Prostate gland (tissue), 2 donors: ENCODE results near the gene TATDN3.

Experiments used
- POLR2AphosphoS5 ChIP-seq: sonication (generic); formaldehyde crosslinking; IDR thresholded peaks from one replicate; pipeline ENCODE4 v1.6.1; 2017; ENCODE audit warnings: antibody characterized with exemption
- TF ChIP-seq, protein P1 (sequence below), 4 experiments: fragments of 200-600 bp in 2 of 4; fragments of 450-650 bp in 2 of 4; sonication (generic) in 2 of 4; IDR thresholded peaks; 1 replicate in 3 of 4; 2 replicates in 1 of 4; pipeline ENCODE4 v1.5.1; 2016 to 2019; ENCODE audit warnings: antibody characterized with exemption in 4 of 4, mild to moderate bottlenecking in 2 of 4, moderate library complexity in 2 of 4

- TF ChIP-seq POLR2AphosphoS5, result no peak
- TF ChIP-seq, protein P1, sequence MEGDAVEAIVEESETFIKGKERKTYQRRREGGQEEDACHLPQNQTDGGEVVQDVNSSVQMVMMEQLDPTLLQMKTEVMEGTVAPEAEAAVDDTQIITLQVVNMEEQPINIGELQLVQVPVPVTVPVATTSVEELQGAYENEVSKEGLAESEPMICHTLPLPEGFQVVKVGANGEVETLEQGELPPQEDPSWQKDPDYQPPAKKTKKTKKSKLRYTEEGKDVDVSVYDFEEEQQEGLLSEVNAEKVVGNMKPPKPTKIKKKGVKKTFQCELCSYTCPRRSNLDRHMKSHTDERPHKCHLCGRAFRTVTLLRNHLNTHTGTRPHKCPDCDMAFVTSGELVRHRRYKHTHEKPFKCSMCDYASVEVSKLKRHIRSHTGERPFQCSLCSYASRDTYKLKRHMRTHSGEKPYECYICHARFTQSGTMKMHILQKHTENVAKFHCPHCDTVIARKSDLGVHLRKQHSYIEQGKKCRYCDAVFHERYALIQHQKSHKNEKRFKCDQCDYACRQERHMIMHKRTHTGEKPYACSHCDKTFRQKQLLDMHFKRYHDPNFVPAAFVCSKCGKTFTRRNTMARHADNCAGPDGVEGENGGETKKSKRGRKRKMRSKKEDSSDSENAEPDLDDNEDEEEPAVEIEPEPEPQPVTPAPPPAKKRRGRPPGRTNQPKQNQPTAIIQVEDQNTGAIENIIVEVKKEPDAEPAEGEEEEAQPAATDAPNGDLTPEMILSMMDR (IDR thresholded peaks at IDR 0.05), result no peak
These were observed 25.0 kb downstream of the TATDN3 start for GRCh38 chr1:212816567-212817278.
